Measurements from ENCODE around the gene PRKCH.

- TF ChIP-seq CTCF (IDR thresholded peaks at IDR 0.05), result no peak
- no peak for TF ChIP-seq POLR2A (IDR thresholded peaks at IDR 0.05)
- no peak for TF ChIP-seq POLR2AphosphoS5 (IDR thresholded peaks at IDR 0.05)
Observed at GRCh38 chr14:61401461-61401860, 80.1 kb downstream of the PRKCH start.

All from sigmoid colon (tissue), 4 donors.